Measurements from ENCODE around the gene THADA. TPM values are rescaled to one million over a fixed set of nuclear protein-coding genes. Genes with fewer than 3 reads are reported as not detected.
A peak's percentile ranks its signal among the peaks of the same experiment; 100 is the strongest.

The THADA gene
- total and polyA plus RNA-seq, 2 experiments from 2014 or later: 10.8 to 18.8 TPM

DNA sequence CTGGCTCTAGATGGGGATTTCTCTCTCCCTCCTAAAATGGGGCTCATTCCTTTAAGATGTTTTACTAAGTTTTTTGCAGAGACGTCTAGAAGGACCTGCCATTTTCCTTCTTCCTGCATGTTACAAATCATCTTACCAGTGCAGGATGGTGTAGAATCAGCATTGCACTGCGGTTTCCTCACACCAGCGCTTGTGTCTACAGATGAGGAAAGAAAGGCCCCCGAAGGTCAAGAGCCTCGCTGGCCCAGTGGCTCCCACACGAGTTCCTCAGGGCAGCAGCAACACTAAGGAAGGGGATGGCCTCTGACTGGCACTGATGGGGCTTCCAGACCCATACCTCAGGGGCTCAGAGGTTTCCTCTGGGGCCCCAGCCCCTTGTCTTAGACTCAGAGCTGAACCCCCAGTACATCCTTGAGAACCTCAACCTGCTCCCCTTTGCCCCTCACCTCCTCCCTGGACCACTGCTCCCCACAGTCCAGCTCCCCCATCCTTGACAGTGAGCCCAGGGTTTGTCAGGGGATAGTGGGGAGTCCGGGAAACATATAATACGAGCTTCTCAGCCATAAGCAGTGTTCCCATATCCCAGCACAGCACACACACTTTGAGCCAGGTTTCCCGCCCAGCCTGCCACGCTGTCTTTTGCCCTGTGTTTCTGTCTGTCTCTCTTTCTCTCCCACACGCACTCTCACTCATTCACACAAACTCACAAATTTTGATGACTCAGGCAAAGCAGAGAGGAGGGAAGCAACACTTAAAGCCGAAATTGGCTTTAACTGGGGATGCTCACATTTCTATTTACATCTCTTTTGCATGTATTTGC lies 398.9 kb downstream of the THADA start:
- no peaks in the 10 kb centered on the region for H3K36me3 ChIP-seq (replicated peaks; ENCODE audit: insufficient read depth, low read depth)
- no peak for DNase-seq (ENCODE audit: low spot score)
- WGBS (ENCODE audit: low lambda C conversion rate, missing lambda C conversion rate): 79% methylated on average over 12 of the region's 12 CpGs
- no peaks in the 10 kb centered on the region for H3K9me2 ChIP-seq (replicated peaks; ENCODE audit: insufficient read depth)
- no peak overlapping the region for H3K4me3 ChIP-seq
- no peak overlapping the region for H2AFZ ChIP-seq
- peaks cover 49% of the 10 kb centered on the region for H3K4me1 ChIP-seq (ENCODE audit: insufficient read depth)
- H3K9me3 ChIP-seq (ENCODE audit: low read depth): no peaks in the 10 kb centered on the region
- peak overlapping the region; percentile 36 for H3K27ac ChIP-seq
- no peaks in the 10 kb centered on the region for H3K27me3 ChIP-seq
- H3K4me2 ChIP-seq: no peak overlapping the region
- H4K20me1 ChIP-seq (ENCODE audit: insufficient read depth, poor library complexity, severe bottlenecking): no peaks in the 10 kb centered on the region
- TF ChIP-seq EZH2phosphoT487 (IDR thresholded peaks at IDR 0.05; ENCODE audit: low read depth, severe bottlenecking, unreplicated experiment): no peak
- no peaks in the 10 kb centered on the region for H3K79me2 ChIP-seq

GRCh38 chr2:43194121-43194869 lies 401.5 kb downstream of the THADA start:
- H3K27me3 ChIP-seq: no peaks in the 10 kb centered on the region

DNA sequence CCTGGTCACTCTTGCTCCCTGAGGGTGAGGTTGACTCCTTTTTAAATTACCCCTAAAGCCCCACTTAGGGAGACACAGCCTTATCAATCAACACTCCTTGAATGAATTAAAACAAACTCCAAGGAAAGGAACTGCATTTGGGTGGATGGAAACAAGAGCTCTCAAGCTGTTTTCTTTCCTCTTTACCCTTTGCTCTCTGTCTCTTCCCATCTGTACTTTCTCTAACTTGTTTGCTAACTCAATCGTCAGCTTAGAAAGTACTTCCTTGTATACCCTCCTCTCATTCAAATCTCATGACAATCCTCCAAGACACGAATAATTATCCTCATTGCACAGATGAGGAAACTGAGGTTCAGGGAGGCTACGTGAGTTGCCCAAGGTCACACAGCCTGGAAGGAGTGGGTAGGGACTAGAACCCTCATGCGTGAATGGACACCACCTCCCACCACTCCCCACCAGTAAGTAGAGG lies 402.2 kb downstream of the THADA start:
- Histone ChIP-seq H3K27ac (peak overlapping the region; percentile 97), H3K27me3 (no peaks in the 10 kb centered on the region), H3K9me2 (replicated peaks; ENCODE audit: insufficient read depth) (no peaks in the 10 kb centered on the region), H4K20me1 (ENCODE audit: insufficient read depth, poor library complexity, severe bottlenecking) (no peaks in the 10 kb centered on the region), H3K4me2 (peak overlapping the region; percentile 27), H3K4me3 (no peak overlapping the region), H3K79me2 (no peaks in the 10 kb centered on the region), H3K36me3 (replicated peaks; ENCODE audit: insufficient read depth, low read depth) (no peaks in the 10 kb centered on the region), H3K4me1 (ENCODE audit: insufficient read depth) (peaks cover 46% of the 10 kb centered on the region), H3K9me3 (ENCODE audit: low read depth) (no peaks in the 10 kb centered on the region), H2AFZ (no peak overlapping the region)
- TF ChIP-seq EZH2phosphoT487 (IDR thresholded peaks at IDR 0.05; ENCODE audit: low read depth, severe bottlenecking, unreplicated experiment) (no peak), EZH2 (IDR thresholded peaks at IDR 0.05; ENCODE audit: borderline replicate concordance) (no peak)
- TF ChIP-seq, protein P1, sequence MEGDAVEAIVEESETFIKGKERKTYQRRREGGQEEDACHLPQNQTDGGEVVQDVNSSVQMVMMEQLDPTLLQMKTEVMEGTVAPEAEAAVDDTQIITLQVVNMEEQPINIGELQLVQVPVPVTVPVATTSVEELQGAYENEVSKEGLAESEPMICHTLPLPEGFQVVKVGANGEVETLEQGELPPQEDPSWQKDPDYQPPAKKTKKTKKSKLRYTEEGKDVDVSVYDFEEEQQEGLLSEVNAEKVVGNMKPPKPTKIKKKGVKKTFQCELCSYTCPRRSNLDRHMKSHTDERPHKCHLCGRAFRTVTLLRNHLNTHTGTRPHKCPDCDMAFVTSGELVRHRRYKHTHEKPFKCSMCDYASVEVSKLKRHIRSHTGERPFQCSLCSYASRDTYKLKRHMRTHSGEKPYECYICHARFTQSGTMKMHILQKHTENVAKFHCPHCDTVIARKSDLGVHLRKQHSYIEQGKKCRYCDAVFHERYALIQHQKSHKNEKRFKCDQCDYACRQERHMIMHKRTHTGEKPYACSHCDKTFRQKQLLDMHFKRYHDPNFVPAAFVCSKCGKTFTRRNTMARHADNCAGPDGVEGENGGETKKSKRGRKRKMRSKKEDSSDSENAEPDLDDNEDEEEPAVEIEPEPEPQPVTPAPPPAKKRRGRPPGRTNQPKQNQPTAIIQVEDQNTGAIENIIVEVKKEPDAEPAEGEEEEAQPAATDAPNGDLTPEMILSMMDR (IDR thresholded peaks at IDR 0.05; ENCODE audit: poor library complexity): no peak
- 50% methylated on average over 4 of the region's 4 CpGs for WGBS (ENCODE audit: low lambda C conversion rate, missing lambda C conversion rate)
- DNase-seq (ENCODE audit: low spot score): no peak

More at GRCh38 chr2:43194121-43194869, 401.5 kb downstream of the THADA start:
- no peaks in the 10 kb centered on the region for H3K9me3 ChIP-seq (ENCODE audit: low read depth)
- H3K9me2 ChIP-seq (replicated peaks; ENCODE audit: insufficient read depth): no peaks in the 10 kb centered on the region
- peak overlapping the region; percentile 68 for H3K4me2 ChIP-seq
- H3K79me2 ChIP-seq: no peaks in the 10 kb centered on the region
- peak; percentile 87 for DNase-seq (ENCODE audit: low spot score)
- peaks cover 48% of the 10 kb centered on the region for H3K4me1 ChIP-seq (ENCODE audit: insufficient read depth)
- TF ChIP-seq EZH2phosphoT487 (IDR thresholded peaks at IDR 0.05; ENCODE audit: low read depth, severe bottlenecking, unreplicated experiment) (no peak), EZH2 (IDR thresholded peaks at IDR 0.05; ENCODE audit: borderline replicate concordance) (no peak)
- TF ChIP-seq, protein P1 (IDR thresholded peaks at IDR 0.05; ENCODE audit: poor library complexity): no peak
- H3K4me3 ChIP-seq: no peak overlapping the region
- H3K27ac ChIP-seq: peak overlapping the region; percentile 97
- WGBS (ENCODE audit: low lambda C conversion rate, missing lambda C conversion rate): 45% methylated on average over 13 of the region's 13 CpGs
- no peaks in the 10 kb centered on the region for H4K20me1 ChIP-seq (ENCODE audit: insufficient read depth, poor library complexity, severe bottlenecking)
- no peak overlapping the region for H2AFZ ChIP-seq
- no peaks in the 10 kb centered on the region for H3K36me3 ChIP-seq (replicated peaks; ENCODE audit: insufficient read depth, low read depth)

Measured in hepatocyte (in vitro differentiated cells).